Lung microvascular endothelial cell (primary cell): ENCODE data around the gene CBARP. TPM values are rescaled to one million over a fixed set of nuclear protein-coding genes. Genes with fewer than 3 reads are reported as not detected.
A peak's percentile ranks its signal among the peaks of the same experiment; 100 is the strongest.

Experiments
- DNase-seq, 2 donors: peaks; one replicate each; pipeline versions ENCODE4 v3.0.0 to v3.0.0-alpha.2; 2010; ENCODE audit warnings: low read depth in 2 of 2
- total RNA-seq: library from RNA; depleted of rRNA; stranded (reverse); fragments of >200 nt; gene quantifications from 2 replicates; pipeline ENCODE4 v1.2.1, GENCODE V29; 2014

CBARP gene
- total RNA-seq, 1 donor from 2014 or later, result 1.2 TPM

GRCh38 chr19:1239796-1240737 lies 2.3 kb upstream of the CBARP start:
- peak; percentile 92 to 96 for DNase-seq

- no peak for DNase-seq
Observed at GRCh38 chr19:1239420-1239795, 1.6 kb upstream of the CBARP start.

GRCh38 chr19:1238369-1239303 lies 831 bp upstream of the CBARP start:
- no peak for DNase-seq

GRCh38 chr19:1237027-1237659 lies 662 bp downstream of the CBARP start:
- DNase-seq, result peak; percentile 35 to 64

DNA sequence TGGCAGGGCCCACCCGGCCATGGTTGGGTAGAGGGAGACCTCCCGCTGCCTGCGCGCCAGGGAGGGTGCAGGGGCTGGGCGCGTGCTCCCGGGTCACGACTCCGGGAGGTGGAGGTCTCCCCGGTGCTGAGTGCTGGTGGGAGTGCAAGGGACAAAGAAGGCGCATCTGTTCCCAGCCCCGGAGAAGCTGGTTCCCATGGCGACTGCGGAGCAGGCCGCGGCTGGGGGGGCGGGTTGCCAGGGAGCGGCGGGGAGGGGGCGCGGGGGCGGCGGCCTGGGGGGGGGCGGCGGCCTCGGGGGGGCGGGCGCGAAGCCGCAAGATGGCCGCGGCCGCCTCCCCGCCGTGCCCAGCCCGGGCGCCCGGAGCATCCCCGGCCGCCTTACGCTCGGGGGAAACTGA lies 1.2 kb downstream of the CBARP start:
- DNase-seq, result no peak

DNA sequence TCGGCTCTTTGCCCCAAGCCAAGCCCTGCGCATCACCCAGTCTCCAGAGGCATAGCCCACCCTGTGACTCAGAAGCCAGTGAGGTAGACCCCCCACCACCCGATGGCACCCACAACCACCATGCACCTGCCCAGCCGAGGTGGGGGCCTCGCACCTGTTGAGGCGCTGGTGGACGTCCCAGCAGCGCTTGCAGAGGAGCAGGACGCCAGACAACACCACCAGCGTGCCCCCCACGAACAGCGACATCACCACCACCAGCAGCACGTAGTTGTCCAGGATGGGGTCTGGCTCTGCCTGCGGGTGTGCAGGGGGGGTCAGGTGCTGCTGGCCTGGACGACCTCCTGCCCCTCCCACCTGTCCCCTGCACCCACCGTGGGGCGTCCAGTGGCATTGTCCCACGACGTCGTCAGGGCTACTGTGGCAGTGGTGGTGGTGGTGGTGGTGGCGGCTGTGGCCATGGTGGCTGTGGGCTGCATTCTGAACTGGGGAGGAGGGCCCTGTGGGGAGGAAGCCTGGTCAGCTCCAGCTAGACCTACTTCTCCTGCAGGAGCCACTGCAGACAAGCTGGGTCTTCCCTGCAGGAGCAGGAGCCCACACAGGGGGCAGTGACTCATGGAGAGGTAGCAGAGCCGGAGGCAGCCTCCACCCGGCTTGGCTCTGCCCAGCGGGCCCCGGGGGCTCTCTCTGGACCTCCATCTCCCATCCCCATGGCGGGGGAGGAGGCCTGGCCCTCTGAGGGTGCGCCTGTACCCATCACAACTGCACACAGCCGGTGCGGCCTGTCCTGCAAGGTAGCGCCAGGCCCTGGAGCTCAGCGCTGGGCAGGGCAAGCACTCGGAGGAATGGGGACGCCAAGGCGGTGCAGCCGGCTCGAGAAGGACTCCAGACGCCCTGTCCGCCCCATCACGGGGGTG lies 1.9 kb downstream of the CBARP start:
- DNase-seq, result no peak

DNA sequence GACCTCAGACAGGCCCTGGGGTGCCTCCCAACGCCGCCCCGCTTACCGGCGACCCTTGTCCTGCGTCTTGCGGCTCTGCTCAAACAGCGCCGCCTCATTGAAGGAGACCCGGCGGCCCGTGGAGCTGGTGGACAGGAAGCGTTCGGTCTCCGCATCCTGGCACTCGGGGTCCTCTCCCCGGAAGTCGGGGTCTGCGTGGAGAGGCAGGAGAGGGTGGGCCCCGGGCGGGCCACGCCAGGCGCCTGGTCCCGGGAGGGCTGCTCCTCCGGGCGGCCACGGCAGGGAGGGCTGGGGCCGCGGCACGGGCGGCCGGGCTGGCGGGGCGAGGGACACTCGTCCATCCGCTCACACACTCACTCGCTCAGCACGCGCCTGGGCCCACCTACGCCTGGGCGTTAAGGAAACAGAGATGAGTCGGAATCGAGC lies 2.8 kb downstream of the CBARP start:
- DNase-seq, result no peak

DNA sequence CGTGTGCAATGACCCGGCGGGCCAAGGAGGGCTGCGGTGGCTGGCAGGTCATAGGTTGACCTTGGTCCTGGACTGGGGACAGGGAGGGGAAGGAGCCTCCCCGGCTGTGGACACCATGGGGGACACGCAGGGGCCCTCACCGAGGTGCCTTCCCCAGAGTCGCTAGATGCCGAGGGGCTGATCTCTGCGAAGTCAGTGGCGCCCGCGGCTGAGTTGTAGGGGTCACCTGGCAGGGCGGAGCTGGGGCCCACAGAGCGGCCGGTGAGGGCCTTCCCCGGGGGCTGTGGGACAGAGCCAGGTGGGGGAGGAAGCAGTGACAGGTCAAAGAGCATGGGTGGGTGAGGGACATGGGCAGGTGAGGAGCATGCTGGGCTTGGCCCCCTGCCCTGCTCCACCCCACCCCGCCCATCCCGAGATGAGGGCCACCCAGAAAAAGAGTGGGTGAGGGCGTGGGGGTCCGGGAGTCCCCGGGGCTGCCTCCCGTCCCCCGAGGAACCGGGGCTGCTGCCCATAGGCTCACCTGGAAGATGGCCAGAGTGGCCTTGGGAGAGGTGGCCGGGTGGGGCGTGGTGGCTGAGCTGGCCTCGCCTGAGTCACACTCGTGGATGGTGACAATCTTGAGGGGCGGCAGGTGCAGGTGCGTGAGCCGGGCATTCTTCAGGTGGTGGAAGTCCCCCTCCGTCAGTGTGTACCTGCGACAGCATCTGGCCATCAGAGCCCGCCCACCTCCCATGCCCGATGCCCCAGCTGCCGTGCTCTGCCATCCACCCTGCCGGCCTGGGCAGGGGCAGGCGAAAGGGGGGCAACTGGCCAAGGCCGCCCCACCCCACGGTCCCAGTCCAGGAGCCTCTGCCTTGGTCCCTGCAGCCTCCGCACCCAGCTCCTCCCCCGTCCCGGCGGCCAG lies 3.5 kb downstream of the CBARP start:
- DNase-seq, result no peak

- no peak for DNase-seq
Observed at GRCh38 chr19:1233115-1233667, 4.6 kb downstream of the CBARP start.

- DNase-seq, result peak; percentile 76 to 83
Observed at GRCh38 chr19:1232652-1233072, 5.1 kb downstream of the CBARP start.

- DNase-seq, result no peak
Observed at GRCh38 chr19:1231729-1232637, 5.8 kb downstream of the CBARP start.

GRCh38 chr19:1230783-1231489 lies 6.9 kb downstream of the CBARP start:
- no peak for DNase-seq

GRCh38 chr19:1229924-1230782 lies 7.7 kb downstream of the CBARP start:
- no peak for DNase-seq

- DNase-seq, result no peak
Observed at GRCh38 chr19:1229056-1229923, 8.5 kb downstream of the CBARP start.

DNA sequence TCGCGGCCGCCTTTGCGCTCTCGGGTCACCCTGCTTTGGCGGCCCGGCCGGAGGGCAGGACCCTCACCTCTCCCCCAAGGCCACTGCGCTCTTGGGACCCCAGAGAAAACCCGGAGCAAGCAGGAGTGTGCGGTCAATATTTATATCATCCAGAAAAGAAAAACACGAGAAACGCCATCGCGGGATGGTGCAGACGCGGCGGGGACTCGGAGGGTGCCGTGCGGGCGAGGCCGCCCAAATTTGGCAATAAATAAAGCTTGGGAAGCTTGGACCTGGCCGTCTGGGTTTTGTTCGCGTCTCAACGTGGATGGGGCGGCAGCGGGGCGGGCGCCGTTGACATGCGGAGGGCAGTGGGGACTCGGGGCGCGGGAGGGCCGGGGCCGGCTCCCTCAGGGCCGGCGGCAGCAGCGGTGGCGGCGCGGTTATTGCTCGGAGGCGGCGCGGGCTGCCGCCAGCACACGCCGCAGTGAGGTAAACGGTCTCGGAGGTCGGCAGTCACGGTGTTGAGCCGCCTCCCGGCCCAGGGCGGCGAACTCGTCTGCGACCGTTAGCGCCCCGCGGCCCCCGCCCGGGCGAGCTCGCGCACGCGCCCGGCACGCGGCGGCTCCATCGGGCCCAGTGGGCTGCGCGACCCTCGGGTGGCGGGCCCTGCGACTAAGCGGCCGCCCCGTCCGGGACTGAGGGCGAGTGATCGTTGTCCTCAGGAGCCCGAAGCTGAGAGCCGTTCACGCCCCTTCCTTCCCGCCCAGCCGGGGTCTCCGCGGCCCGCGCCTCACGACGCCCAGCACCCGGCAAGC lies 9.4 kb downstream of the CBARP start:
- DNase-seq, result no peak
